Measurements from ENCODE around the gene ARHGEF37. TPM values are rescaled to one million over a fixed set of nuclear protein-coding genes. Genes with fewer than 3 reads are reported as not detected.

Gene ARHGEF37
- total and polyA plus RNA-seq, 9 of the 15 experiments (the other 6 are each of a cell fraction or from before 2014, with no cell fraction given): 0.01 to 0.27 (median 0.05) TPM

DNA sequence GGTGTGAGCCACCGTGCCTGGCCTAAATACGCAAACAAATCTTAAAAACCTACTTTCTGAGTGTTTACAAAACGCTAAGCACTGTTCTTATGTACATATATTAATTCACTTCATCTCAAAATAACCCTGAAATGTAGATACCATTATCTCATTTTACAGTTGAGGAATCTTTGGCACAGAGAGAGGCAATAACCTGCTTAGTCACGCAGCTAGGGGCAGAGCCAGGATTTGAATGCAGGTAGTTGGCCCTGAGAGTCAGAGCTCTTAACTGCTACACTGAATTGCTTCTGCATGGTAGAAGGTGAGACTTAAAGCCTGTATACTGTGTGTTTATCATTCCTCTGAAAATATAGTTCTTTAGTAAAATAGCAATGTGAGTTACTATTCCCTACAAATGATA, 21.9 kb downstream of the ARHGEF37 start (continued):
- TF ChIP-seq MGA (IDR thresholded peaks at IDR 0.05): no peak
- TF ChIP-seq PRMT5 (CRISPR knock-in tag; IDR thresholded peaks at IDR 0.05): no peak
- TF ChIP-seq SMAD2 (IDR thresholded peaks at IDR 0.05; ENCODE audit: low read depth, low read length): no peak
- TF ChIP-seq, protein P1, sequence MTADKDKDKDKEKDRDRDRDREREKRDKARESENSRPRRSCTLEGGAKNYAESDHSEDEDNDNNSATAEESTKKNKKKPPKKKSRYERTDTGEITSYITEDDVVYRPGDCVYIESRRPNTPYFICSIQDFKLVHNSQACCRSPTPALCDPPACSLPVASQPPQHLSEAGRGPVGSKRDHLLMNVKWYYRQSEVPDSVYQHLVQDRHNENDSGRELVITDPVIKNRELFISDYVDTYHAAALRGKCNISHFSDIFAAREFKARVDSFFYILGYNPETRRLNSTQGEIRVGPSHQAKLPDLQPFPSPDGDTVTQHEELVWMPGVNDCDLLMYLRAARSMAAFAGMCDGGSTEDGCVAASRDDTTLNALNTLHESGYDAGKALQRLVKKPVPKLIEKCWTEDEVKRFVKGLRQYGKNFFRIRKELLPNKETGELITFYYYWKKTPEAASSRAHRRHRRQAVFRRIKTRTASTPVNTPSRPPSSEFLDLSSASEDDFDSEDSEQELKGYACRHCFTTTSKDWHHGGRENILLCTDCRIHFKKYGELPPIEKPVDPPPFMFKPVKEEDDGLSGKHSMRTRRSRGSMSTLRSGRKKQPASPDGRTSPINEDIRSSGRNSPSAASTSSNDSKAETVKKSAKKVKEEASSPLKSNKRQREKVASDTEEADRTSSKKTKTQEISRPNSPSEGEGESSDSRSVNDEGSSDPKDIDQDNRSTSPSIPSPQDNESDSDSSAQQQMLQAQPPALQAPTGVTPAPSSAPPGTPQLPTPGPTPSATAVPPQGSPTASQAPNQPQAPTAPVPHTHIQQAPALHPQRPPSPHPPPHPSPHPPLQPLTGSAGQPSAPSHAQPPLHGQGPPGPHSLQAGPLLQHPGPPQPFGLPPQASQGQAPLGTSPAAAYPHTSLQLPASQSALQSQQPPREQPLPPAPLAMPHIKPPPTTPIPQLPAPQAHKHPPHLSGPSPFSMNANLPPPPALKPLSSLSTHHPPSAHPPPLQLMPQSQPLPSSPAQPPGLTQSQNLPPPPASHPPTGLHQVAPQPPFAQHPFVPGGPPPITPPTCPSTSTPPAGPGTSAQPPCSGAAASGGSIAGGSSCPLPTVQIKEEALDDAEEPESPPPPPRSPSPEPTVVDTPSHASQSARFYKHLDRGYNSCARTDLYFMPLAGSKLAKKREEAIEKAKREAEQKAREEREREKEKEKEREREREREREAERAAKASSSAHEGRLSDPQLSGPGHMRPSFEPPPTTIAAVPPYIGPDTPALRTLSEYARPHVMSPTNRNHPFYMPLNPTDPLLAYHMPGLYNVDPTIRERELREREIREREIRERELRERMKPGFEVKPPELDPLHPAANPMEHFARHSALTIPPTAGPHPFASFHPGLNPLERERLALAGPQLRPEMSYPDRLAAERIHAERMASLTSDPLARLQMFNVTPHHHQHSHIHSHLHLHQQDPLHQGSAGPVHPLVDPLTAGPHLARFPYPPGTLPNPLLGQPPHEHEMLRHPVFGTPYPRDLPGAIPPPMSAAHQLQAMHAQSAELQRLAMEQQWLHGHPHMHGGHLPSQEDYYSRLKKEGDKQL (CRISPR knock-in tag; IDR thresholded peaks at IDR 0.05; ENCODE audit: borderline replicate concordance): no peak
- TF ChIP-seq TSC22D4 (tag; IDR thresholded peaks at IDR 0.05): no peak
- TF ChIP-seq ATF3 (IDR thresholded peaks at IDR 0.05): no peak
- TF ChIP-seq ATF3 (CRISPR knock-in tag; conservative IDR thresholded peaks at IDR 0.05): no peak
- TF ChIP-seq CEBPB (tag; IDR thresholded peaks at IDR 0.05): no peak
- 0 out of 2 replicates have a peak, but pooled peaks have one; percentile 9 for TF ChIP-seq CTBP1 (IDR thresholded peaks at IDR 0.05; ENCODE audit: borderline replicate concordance)

Data from K562 (cell line).